ENCODE measurements around the gene ATG4A.

DNA sequence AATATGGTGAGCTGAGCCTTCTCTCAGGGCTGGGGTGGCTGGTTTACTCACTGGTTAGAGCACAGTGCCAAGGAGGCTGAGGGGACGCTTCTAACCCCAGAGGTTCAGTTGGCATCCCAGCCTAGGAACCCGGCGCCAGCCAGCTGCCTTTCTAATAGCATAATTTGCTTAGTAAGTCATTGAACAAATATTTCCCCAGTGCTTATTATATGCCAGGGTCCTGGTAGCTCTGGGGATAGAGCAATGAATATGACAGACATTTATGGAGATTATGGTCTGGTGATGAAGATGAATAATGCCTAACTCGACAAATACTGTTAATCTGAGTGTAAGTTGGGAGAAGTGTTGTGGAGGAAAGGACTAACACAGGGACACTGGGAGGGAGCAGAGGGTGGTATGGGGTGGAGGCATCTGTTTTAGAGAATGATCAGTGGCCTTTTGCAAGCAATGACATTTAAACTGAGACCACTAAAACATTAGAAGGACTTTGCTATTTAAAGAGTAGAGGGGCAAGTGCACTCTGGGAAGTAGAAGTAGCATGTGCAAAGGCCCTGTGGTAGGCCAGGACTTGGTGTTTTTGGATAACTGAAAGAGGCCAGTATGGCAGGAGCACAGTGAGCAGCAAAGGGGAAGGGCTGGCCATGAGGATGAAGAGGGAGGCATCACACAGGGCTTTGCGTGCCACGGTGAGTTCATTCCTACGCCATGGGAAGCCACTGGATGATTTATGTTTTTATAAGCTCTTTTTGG lies 71.9 kb downstream of the ATG4A start:
- TF ChIP-seq, protein P1, sequence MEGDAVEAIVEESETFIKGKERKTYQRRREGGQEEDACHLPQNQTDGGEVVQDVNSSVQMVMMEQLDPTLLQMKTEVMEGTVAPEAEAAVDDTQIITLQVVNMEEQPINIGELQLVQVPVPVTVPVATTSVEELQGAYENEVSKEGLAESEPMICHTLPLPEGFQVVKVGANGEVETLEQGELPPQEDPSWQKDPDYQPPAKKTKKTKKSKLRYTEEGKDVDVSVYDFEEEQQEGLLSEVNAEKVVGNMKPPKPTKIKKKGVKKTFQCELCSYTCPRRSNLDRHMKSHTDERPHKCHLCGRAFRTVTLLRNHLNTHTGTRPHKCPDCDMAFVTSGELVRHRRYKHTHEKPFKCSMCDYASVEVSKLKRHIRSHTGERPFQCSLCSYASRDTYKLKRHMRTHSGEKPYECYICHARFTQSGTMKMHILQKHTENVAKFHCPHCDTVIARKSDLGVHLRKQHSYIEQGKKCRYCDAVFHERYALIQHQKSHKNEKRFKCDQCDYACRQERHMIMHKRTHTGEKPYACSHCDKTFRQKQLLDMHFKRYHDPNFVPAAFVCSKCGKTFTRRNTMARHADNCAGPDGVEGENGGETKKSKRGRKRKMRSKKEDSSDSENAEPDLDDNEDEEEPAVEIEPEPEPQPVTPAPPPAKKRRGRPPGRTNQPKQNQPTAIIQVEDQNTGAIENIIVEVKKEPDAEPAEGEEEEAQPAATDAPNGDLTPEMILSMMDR (IDR thresholded peaks at IDR 0.05): no peak
- TF ChIP-seq ZNF423 (CRISPR knock-in tag; IDR thresholded peaks at IDR 0.05) (no peak), ZBTB21 (CRISPR knock-in tag; IDR thresholded peaks at IDR 0.05; ENCODE audit: borderline replicate concordance) (no peak), SP1 (CRISPR knock-in tag; conservative IDR thresholded peaks at IDR 0.05) (no peak), ZNF317 (CRISPR knock-in tag; IDR thresholded peaks at IDR 0.05; ENCODE audit: borderline replicate concordance, low read depth) (no peak), TCF7 (CRISPR knock-in tag; IDR thresholded peaks at IDR 0.05; ENCODE audit: low read depth) (no peak), ETV6 (CRISPR knock-in tag; IDR thresholded peaks at IDR 0.05) (no peak), ZNF138 (CRISPR knock-in tag; conservative IDR thresholded peaks at IDR 0.05) (no peak), ZNF121 (CRISPR knock-in tag; IDR thresholded peaks at IDR 0.05) (no peak), ZNF232 (CRISPR knock-in tag; IDR thresholded peaks at IDR 0.05) (no peak)
- TF ChIP-seq, protein P2, sequence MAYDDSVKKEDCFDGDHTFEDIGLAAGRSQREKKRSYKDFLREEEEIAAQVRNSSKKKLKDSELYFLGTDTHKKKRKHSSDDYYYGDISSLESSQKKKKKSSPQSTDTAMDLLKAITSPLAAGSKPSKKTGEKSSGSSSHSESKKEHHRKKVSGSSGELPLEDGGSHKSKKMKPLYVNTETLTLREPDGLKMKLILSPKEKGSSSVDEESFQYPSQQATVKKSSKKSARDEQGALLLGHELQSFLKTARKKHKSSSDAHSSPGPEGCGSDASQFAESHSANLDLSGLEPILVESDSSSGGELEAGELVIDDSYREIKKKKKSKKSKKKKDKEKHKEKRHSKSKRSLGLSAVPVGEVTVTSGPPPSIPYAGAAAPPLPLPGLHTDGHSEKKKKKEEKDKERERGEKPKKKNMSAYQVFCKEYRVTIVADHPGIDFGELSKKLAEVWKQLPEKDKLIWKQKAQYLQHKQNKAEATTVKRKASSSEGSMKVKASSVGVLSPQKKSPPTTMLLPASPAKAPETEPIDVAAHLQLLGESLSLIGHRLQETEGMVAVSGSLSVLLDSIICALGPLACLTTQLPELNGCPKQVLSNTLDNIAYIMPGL (CRISPR knock-in tag; IDR thresholded peaks at IDR 0.05): no peak
- TF ChIP-seq, protein P3, sequence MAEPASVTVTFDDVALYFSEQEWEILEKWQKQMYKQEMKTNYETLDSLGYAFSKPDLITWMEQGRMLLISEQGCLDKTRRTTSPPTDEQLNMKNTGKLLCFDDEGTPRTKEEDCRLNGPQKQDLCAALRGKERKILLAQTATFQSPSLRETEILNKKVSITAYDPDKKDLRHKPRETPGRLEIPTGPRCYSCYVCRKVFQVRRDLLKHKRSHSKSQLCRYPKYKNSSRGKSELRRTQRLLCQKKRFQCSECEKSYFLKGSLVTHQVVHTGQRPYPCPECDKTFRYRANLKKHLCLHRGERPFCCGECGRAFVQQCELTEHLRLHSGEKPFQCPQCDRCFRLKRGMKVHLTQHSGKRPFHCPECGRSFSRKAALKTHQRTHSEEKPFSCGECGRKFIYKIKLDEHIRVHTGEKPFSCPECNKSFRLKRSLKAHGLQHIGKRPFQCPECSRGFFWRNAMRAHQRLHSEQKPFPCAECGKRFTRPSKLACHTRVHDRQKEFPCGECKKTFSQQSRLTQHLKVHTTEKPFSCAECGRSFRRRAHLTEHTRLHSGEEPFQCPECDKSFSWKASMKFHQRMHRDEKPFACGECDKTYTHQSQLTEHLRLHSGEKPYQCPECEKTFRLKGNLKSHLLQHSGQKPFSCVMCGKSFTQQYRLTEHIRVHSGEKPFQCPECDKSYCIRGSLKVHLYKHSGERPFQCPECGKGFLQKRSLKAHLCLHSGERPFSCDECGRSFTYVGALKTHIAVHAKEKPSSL (CRISPR knock-in tag; conservative IDR thresholded peaks at IDR 0.05): no peak
- TF ChIP-seq, protein P4, sequence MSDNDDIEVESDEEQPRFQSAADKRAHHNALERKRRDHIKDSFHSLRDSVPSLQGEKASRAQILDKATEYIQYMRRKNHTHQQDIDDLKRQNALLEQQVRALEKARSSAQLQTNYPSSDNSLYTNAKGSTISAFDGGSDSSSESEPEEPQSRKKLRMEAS (CRISPR knock-in tag; IDR thresholded peaks at IDR 0.05): no peak
- TF ChIP-seq, protein P5, sequence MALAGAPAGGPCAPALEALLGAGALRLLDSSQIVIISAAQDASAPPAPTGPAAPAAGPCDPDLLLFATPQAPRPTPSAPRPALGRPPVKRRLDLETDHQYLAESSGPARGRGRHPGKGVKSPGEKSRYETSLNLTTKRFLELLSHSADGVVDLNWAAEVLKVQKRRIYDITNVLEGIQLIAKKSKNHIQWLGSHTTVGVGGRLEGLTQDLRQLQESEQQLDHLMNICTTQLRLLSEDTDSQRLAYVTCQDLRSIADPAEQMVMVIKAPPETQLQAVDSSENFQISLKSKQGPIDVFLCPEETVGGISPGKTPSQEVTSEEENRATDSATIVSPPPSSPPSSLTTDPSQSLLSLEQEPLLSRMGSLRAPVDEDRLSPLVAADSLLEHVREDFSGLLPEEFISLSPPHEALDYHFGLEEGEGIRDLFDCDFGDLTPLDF (CRISPR knock-in tag; IDR thresholded peaks at IDR 0.05): no peak

All from WTC11 (cell line).